ENCODE measurements around the gene GPBP1L1.
A peak's percentile ranks its signal among the peaks of the same experiment; 100 is the strongest.
"Not testable (repeated sequence)": the region's sequence is repeated elsewhere in the genome, so short reads cannot be mapped to it uniquely, and the experiment has no call there.

GPBP1L1 gene

GRCh38 chr1:45622524-45623394 is 63.6 kb downstream of the GPBP1L1 start:
- Mint-ChIP-seq H3K27ac (peak overlapping the region in 1 of 2 donors; percentile 90), H3K9me3 (no peaks in the 10 kb centered on the region), H3K4me3 (no peak overlapping the region), H3K27me3 (no peaks in the 10 kb centered on the region), H3K4me1 (no peaks in the 10 kb centered on the region)
- ATAC-seq, result peak; percentile 7
- DNase-seq, result no peak

GRCh38 chr1:45621895-45622523 is 64.3 kb downstream of the GPBP1L1 start:
- no peak for DNase-seq
- Mint-ChIP-seq H3K4me1 (peaks cover 4% of the 10 kb centered on the region), H3K27ac (peak overlapping the region; percentile 80 to 95), H3K9me3 (no peaks in the 10 kb centered on the region), H3K27me3 (no peaks in the 10 kb centered on the region), H3K4me3 (no peak overlapping the region)
- ATAC-seq, result peak; percentile 13

- peak; percentile 40 for ATAC-seq
- DNase-seq, result no peak
- Mint-ChIP-seq H3K9me3 (no peaks in the 10 kb centered on the region), H3K27me3 (no peaks in the 10 kb centered on the region), H3K27ac (peak overlapping the region; percentile 80 to 95), H3K4me3 (no peak overlapping the region), H3K4me1 (peaks cover 5% of the 10 kb centered on the region)
Observed at GRCh38 chr1:45621501-45621836, 64.9 kb downstream of the GPBP1L1 start.

GRCh38 chr1:45620588-45621500 is 65.5 kb downstream of the GPBP1L1 start:
- ATAC-seq, result peak; percentile 27

GRCh38 chr1:45619149-45619921 is 67.0 kb downstream of the GPBP1L1 start:
- Mint-ChIP-seq H3K9me3 (no peaks in the 10 kb centered on the region), H3K27me3 (no peaks in the 10 kb centered on the region), H3K4me3 (no peak overlapping the region), H3K4me1 (peaks cover 5% of the 10 kb centered on the region), H3K27ac (peak overlapping the region in 1 of 2 donors; percentile 87)
- DNase-seq, result no peak
- no peak for ATAC-seq

More at GRCh38 chr1:45620588-45621500, 65.5 kb downstream of the GPBP1L1 start:
- Mint-ChIP-seq H3K9me3 (no peaks in the 10 kb centered on the region), H3K27me3 (no peaks in the 10 kb centered on the region), H3K27ac (peak overlapping the region; percentile 80 to 95), H3K4me3 (no peak overlapping the region), H3K4me1 (peaks cover 5% of the 10 kb centered on the region)
- DNase-seq, result no peak

DNA sequence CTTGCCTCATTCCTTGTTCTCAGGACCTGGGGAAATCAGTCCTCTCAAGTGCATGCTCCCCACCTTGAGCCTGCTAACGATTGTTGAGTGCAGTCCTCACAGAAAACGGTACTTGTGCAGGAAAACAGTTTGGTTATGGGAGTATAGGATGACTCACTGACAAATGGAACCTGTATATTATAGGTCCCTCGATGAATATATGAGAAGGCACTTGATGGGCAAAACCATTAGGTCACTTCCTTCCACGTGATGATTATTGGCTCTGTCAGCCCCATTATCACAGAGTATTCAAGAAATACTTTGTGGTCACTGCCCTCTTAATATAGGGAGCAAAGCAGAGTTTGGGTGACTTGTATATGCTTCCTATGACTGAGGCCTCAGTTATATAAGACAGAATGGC is 68.7 kb downstream of the GPBP1L1 start:
- Mint-ChIP-seq H3K9me3 (no peaks in the 10 kb centered on the region), H3K27ac (no peak overlapping the region), H3K4me3 (no peak overlapping the region), H3K27me3 (no peaks in the 10 kb centered on the region), H3K4me1 (peaks cover 5% of the 10 kb centered on the region)
- DNase-seq (no peak), ATAC-seq (no peak)

- Mint-ChIP-seq H3K9me3 (no peaks in the 10 kb centered on the region), H3K27ac (no peak overlapping the region), H3K27me3 (no peaks in the 10 kb centered on the region), H3K4me1 (peaks cover 5% of the 10 kb centered on the region), H3K4me3 (no peak overlapping the region)
- DNase-seq (no peak), ATAC-seq (no peak)
Observed at GRCh38 chr1:45615885-45616284, 70.4 kb downstream of the GPBP1L1 start.

GRCh38 chr1:45612941-45613579 is 73.3 kb downstream of the GPBP1L1 start:
- DNase-seq (no peak), ATAC-seq (no peak)
- H3K27me3 Mint-ChIP-seq, result no peaks in the 10 kb centered on the region
- peak overlapping the region; percentile 55 to 89 for H3K27ac Mint-ChIP-seq
- H3K9me3 Mint-ChIP-seq, result no peaks in the 10 kb centered on the region
- H3K4me1 Mint-ChIP-seq, result peaks cover 5% of the 10 kb centered on the region
- H3K4me3 Mint-ChIP-seq, result no peak overlapping the region

DNA sequence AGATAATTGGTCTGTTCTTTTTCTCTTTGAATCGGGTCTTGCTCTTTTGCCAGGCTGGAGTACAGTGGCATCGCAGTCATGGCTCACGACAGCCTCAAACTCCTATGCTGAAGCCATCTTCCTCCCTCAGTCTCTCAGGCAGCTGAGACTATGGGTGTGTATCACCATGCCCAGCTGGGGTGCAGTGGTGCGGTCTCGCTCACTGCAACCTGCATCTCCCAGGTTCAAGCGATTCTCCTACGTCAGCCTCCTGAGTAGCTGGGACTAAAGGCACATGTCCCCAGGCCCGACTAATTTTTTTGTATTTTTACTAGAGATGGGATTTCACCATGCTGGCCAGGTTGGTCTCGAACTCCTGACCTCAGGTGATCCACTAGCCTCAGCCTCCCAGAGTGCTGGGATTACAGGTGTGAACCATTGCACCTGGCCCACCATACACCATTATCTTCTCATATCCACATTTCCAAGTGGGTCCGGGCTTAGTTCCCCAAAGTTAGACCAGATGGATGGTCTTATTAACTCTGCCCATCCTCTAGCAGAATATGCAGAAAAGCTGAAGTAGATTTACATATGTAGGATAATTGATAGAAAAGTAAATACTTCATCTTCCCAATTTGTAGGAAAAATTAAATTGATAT is 75.6 kb downstream of the GPBP1L1 start:
- Mint-ChIP-seq H3K27ac (peak overlapping the region in 1 of 2 donors; percentile 14), H3K9me3 (no peaks in the 10 kb centered on the region), H3K27me3 (no peaks in the 10 kb centered on the region), H3K4me3 (no peak overlapping the region), H3K4me1 (peaks cover 13% of the 10 kb centered on the region)
- ATAC-seq (no peak), DNase-seq (no peak)

DNA sequence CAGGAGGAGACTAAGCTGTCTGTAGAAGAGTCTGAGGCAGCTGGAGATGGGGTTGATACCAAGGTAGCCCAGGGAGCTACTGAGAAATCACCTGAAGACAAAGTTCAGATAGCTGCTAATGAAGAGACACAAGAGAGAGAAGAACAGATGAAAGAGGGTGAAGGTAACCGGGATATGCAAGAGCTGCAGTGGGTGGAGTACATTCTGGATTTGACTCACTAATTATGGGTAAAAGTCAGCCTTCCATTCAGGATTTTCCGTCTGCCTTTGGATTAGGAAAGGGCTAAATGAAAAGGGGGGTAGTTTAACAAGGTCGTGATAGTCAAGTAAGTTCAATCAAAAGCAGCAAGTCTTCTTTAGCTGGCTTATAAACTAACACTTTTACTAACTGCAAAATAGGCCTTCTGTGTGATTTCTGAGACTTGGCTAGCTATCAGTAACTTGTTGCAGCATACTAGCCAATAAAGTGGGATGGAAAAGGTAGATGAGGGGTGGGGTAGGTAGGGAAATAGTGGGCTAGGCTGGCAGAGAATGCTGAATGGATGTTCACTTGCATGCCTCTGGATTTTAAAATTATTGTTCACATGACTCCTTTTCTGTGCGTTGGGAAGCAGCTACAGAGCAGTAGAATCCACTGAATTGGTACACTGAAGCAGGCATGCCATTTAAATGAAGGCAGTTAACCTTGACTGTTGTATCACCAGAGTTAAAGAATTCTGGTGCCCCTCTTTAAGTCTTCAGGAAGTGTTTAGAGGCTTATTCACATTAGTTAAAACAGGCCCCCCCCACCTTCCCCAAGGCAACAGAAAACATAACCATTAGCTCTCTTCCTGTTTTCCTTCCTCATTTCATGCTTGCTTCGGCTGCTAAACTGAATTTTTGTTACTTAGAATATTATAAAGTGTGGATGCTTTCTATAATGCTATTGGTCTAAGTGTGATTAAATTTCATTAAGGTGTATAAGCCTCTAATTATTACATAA is 77.9 kb downstream of the GPBP1L1 start:
- Mint-ChIP-seq H3K4me3 (no peak overlapping the region), H3K4me1 (peaks cover 13% of the 10 kb centered on the region), H3K27me3 (no peaks in the 10 kb centered on the region), H3K27ac (peak overlapping the region; percentile 15 to 75), H3K9me3 (no peaks in the 10 kb centered on the region)
- DNase-seq (no peak), ATAC-seq (no peak)

DNA sequence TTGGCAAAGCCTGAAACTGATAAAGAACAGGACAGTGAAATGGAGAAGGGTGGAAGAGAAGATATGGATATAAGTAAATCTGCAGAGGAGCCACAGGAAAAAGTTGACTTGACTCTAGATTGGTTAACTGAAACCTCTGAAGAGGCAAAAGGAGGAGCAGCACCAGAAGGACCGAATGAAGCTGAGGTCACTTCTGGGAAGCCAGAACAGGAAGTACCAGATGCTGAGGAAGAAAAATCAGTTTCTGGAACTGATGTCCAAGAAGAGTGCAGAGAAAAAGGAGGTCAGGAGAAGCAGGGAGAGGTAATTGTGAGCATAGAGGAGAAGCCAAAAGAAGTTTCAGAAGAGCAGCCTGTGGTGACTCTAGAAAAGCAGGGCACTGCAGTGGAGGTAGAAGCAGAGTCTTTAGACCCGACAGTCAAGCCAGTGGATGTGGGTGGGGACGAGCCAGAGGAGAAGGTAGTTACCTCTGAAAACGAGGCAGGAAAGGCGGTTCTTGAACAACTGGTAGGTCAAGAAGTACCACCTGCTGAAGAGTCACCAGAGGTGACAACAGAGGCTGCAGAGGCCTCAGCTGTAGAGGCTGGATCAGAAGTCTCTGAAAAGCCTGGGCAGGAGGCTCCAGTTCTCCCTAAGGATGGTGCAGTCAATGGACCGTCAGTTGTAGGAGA is 78.8 kb downstream of the GPBP1L1 start:
- no peaks in the 10 kb centered on the region for H3K9me3 Mint-ChIP-seq
- H3K27me3 Mint-ChIP-seq, result no peaks in the 10 kb centered on the region
- H3K27ac Mint-ChIP-seq, result peak overlapping the region; percentile 27 to 75
- ATAC-seq, result no peak
- no peak for DNase-seq
- peaks cover 13% of the 10 kb centered on the region for H3K4me1 Mint-ChIP-seq
- no peak overlapping the region for H3K4me3 Mint-ChIP-seq

- Mint-ChIP-seq H3K4me3 (no peak overlapping the region), H3K9me3 (no peaks in the 10 kb centered on the region), H3K27ac (peak overlapping the region in 1 of 2 donors; percentile 50), H3K27me3 (no peaks in the 10 kb centered on the region), H3K4me1 (peaks cover 32% of the 10 kb centered on the region)
- no peak for DNase-seq
- ATAC-seq, result no peak
Observed at GRCh38 chr1:45604239-45604638, 82.1 kb downstream of the GPBP1L1 start.

DNA sequence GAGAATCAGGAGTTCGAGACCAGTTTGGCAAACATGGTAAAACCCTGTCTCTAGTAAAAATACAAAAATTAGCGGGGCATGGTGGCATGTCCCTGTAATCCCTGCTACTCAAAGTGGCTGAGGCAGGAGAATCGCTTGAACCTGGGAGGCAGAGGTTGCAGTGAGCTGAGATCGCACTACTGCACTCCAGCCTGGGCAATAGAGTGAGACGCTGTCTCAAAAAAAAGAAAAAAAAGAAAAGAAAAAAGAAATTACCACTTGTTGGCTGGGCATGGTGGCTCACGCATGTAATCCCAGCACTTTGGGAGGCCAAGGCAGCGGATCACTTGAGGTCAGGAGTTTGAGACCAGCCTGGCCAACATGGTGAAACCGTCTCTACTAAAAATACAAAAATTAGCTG is 89.6 kb downstream of the GPBP1L1 start:
- ATAC-seq, DNase-seq, H3K27me3 Mint-ChIP-seq, H3K9me3 Mint-ChIP-seq, H3K4me3 Mint-ChIP-seq: not testable (repeated sequence)
- peak overlapping the region in 1 of 2 donors; percentile 87 for H3K27ac Mint-ChIP-seq
- peaks cover 39% of the 10 kb centered on the region for H3K4me1 Mint-ChIP-seq
